ENCODE results near the gene CDH7.

CDH7 gene

DNA sequence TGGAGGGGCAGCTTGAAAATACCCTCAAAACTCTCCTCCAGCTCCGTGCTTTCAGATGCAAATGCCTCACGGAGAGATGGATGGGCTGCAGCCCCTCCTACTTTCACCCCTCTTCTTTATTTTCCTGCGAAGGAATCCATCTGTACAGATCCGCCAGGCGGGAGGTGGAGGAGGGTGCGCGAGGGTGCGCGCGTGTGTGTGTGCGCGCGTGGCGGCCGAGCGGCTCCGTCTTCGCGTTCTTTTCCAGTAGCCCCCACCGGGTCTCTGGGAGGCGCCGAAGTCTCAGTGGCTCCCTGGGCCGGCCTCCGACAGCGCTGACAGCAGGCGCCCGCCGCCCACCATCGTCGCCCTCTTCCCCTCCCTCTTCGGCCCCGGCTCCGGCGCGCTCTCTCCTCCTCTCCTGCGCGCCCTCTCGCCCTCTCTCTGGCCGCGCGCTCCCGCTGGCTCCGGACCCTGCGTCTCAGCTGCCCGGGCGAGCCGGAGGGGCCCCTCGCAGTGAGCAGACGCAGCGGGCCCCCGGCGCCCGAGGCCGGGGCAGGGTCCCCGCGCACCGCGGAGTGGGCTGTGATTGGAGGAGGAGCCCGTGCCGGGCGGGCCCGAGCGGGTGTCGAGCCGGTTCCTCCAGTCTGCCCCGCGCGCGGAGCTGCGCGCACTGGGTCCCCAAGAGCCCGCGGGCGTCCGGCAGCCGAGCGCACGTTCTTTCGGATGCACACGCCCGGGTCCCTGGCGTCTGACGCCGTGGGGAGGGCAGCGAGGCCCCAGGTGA, at the start of gene CDH7:
Gene CDH7 (plus strand): TSS at position 624 of the 766 bp plus-strand sequence. CDS start 11,831 bp downstream, outside the sequence.
- no peak for DNase-seq (ENCODE audit: low spot score)

- DNase-seq (ENCODE audit: low spot score), result no peak
Observed at GRCh38 chr18:65704046-65704445, 46.8 kb upstream of the CDH7 start.

DNA sequence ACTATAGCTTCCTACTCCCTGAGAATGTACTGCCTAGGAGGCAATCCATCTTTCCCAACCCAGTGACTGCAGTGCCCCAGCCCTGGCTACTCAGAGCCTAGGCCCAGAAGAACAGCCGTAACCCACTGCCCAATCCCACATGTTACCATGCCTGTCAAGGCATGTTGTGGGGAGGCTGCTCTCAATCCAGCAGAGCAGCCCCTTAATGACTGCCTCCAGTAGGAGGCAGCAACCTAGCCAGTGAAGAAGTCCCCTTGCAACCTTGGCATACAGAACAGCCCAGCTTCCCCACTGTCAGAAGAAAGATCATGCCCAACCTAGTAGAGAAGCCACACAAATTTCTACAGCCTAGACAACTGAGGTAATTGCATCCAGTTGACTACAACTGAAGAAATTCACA, 44.2 kb upstream of the CDH7 start:
- DNase-seq (ENCODE audit: low spot score), result no peak

DNA sequence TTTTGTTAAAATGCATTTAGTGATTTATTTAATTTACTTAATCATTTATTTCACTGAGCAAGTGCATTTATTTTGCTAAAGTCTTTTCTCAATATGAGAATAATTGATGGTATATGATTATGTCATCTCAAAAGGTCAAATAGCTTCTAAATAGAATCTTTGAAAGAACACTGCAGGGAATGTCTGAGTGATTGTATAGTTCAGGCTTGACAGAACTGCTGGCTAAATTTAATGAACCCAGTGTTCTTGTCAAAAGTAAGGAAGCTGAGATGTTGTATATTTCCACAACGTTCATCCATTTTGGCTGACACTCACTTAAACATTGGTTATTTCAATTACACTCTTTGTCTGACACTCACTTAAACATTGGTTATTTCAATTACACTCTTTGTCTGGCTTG, 39.3 kb upstream of the CDH7 start:
- DNase-seq (ENCODE audit: low spot score), result no peak

GRCh38 chr18:65721619-65722018, 29.2 kb upstream of the CDH7 start:
- DNase-seq (ENCODE audit: low spot score), result no peak

DNA sequence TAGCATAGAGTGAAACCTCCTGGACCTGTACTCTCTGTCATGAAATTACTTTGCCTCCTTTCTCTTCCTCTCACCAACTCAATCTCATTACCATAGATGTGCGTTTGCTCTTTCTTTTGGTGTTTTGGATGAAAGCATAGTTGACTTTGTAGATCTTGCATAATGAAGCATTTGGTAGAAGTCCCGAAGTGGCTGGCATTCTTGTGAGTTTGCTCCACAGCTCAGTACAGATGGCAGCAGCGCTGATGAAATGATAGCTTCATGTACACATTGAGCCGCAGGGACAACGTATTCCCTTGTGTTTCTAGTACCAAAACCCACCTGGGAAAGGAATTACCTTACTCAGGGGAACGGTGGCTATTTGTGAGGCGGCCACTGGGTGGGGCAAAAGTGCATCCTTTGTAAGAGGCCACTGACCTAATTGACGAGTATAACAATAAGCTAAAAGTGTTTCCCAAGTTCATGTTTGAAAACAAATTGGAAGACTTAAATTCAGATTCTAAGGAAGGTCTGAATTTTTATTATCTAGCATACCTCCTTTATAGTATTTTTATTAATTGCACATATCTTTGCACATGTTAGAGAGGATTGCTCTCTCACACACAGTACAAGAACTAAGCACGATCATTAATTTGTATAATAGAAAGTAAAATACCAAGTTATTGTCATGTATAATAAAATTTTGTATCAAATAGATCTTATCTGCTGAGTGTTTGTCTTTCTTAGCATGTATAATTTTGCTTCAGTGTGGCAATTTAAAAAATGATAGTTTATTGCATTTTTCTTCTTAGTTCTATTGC, 25.4 kb upstream of the CDH7 start:
- no peak for DNase-seq (ENCODE audit: low spot score)

DNA sequence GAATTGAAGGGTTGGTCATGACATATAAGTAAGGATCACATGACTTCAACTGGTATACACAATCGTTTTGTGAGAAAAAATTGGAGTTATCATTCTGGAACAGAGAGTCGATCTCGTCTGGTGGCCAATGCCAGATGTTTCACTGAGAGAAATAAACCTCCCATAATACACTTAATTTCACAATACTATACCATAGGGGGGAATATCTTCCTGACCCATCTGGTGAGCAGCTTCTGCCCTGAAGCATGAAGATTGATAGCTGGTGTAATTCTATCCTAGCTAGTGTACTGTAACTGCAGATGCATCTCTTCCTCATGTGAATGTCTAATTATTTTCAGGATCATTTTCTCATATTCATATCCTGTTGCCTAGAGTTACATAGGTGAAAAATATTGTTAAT, 15.7 kb upstream of the CDH7 start:
- DNase-seq (ENCODE audit: low spot score), result no peak

DNA sequence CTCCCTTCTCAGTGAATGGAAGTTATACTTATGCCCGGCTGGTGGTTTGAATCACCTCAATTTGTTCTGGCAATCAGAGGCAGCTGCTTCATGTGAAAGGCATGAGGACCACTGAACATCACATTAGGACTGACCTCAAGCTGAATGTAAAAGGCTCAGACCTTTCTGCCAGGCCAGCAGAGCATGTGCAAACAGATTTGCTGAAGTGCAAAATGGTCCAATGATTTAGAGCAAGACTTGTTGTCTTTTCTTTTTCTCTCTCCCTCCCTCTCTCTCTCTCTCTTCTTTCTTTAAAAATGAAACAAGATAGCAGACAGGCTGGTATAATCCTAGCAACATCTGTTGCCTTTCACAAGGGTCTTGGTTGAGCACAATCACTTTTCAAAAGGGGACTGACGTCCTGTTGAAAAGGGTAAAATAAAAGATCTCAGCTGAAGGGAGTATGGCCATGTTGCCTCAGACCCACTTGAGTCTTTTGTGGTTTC, 13.3 kb upstream of the CDH7 start:
- DNase-seq (ENCODE audit: low spot score), result no peak

DNA sequence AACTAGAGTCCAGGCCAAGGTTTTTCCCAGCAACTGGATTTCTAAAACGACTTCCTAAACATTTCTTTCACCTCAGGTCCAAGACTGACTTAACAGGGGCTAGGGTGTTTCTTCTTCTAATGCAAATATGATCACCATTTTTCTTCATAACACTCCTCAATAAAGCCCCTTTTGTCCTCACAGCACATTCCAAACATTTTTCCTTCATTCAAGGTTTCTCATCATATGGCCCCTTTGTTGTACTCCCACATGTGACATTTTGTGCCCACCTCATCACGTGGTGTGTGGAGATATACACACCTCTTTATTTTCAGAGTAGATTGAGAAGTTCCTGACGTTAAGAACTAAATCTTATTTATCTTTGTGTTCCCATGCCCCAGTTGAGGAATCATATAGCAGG, 3.9 kb upstream of the CDH7 start:
- peak; percentile 56 for DNase-seq (ENCODE audit: low spot score)

GRCh38 chr18:65748321-65748720, 2.5 kb upstream of the CDH7 start:
- no peak for DNase-seq (ENCODE audit: low spot score)

- no peak for DNase-seq (ENCODE audit: low spot score)
Observed at GRCh38 chr18:65749841-65750240, 971 bp upstream of the CDH7 start.

DNA sequence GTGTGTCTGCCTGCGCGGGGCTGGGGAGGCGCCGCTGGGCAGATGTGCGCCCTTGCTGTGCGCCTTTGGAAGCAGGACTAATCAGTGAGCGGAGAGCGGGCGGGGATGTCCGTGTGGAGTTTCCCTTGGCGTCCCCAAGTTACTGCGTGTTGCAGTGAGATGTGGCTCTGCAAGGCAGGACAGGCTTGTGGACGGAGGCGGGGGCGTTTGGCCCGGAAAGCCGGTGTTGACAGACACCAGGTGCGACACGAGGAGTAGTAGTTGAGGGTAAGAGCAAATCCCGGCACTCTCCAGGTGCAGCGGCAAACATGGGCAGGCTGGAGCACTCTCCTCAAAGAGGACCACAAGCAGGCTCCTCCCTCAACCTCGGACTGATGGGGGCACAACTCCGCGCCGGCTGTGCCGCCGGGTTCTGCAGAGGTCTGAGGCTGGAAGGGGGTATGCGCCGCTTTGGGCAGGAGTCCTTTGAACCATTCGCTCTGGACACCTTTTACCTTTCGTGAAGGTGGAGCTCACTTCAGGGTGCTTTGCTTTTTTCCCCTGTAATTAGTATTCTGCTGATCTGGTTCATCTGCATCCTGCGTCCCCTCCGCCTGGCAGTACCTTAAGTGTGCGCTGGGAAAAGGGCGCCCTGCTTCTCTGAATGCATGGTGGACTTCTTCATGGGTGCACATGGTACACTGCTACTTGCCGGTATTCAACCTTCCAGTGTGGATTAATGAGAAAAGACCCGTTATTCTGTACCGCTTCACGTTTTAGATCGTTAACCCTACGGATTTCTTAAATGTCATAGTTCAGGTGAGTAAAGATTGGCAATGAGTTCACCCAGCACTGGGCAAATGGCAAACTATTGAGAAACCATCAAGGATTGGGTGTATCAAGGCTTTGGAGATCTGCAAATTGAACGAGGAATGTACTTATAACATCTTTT, 608 bp downstream of the CDH7 start:
- no peak for DNase-seq (ENCODE audit: low spot score)

GRCh38 chr18:65752625-65753325, 2.0 kb downstream of the CDH7 start:
- no peak for DNase-seq (ENCODE audit: low spot score)

DNA sequence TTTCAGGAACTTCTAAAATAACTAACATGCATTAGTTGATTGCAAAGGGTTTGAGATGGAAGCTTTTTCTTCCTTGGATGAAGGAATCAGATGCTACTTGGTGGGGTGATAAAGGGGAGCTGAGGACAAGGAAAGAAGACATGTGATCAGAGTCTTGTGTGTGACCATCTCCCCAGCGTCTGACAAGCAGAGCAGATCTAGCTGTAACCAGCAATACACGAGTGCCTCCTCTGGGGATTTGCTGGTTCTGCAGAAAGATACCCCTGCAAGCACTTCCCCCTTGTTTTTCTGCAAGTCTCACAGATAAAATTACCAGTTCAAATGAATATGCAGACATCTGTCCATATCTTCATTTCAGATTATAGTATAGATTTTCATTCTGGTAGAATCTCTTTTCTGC, 2.7 kb downstream of the CDH7 start:
- DNase-seq (ENCODE audit: low spot score), result peak; percentile 40

- peak; percentile 35 for DNase-seq (ENCODE audit: low spot score)
Observed at GRCh38 chr18:65754121-65754520, 3.3 kb downstream of the CDH7 start.

DNA sequence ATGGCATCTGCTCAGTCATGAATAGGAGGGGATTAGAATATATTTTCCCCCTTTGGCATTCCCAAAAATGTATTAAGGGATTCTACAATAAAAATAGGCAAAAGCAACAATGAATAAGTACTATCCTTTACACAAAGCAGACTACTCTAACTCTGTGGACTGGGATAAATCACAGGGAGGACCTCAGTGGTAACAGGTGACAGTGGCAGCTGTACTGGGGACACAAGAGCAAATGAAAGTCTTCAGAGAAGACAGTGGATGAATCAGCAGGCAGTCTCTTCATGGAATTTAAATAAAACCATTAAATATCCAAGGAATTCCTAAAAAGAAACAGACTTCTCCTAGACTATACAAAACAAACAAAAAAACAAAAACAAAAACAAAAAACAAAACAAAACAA, 4.8 kb downstream of the CDH7 start:
- no peak for DNase-seq (ENCODE audit: low spot score)

GRCh38 chr18:65760457-65760856, 9.6 kb downstream of the CDH7 start:
- no peak for DNase-seq (ENCODE audit: low spot score)

GRCh38 chr18:65761636-65762295, 11.0 kb downstream of the CDH7 start:
- DNase-seq (ENCODE audit: low spot score), result no peak

DNA sequence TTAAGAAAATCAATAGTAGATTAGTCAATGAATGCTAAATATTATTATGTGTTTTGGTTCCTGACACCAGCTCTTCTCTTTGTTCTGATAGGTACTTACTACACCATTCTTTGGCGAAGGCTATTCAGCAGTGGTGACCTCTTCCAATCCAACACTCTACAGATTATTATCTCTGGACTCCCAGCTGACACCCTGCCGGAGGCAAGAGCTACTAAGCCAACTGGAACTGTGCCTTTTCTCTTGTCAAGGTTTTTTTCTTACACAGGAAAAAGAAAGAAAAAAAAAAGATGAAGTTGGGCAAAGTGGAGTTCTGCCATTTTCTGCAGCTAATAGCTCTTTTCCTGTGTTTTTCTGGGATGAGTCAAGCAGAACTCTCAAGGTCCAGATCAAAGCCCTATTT, 11.7 kb downstream of the CDH7 start:
- DNase-seq (ENCODE audit: low spot score), result no peak

DNA sequence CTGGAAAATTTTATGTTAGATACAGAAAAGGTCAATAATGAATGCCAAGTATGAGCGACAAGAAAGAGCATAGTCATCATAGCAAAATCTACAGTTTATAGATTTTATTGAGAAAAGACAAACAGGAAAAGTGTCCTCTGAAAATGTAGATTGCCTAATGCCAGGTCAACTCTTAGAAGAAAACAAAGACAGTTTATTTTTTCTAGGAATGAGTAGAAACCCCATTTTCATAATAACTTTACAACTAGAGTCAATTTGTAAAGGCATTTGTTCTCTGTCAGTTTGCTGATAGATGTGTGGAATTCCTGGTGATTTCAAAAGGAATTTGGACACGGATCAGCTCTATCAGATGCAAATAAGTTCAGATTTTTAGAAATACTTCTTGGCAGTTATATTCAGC, 16.6 kb downstream of the CDH7 start:
- DNase-seq (ENCODE audit: low spot score), result no peak
